Keratinocyte (primary cell): ENCODE results near the gene CEP131. TPM values are rescaled to one million over a fixed set of nuclear protein-coding genes. Genes with fewer than 3 reads are reported as not detected.

Experiments used
- DNase-seq: peaks from one replicate; pipeline ENCODE4 v3.0.0-alpha.2; 2011; ENCODE audit warnings: low read depth, missing footprints, low spot score
- FAIRE-seq: peaks from 2 replicates; lab custom pipeline; 2011; peaks lifted over from hg19 to GRCh38; lab: Jason Lieb, UNC
- H2AFZ ChIP-seq: 2 replicates; pipeline ENCODE4 v1.6.0; 2012; ENCODE audit warnings: low read length, control low read depth, inconsistent platforms; ENCODE audit not compliant: control insufficient read depth
- H3K27ac ChIP-seq: 2 replicates; pipeline ENCODE4 v1.5.1; 2011; ENCODE audit warnings: low read length; ENCODE audit not compliant: control insufficient read depth, insufficient read depth
- H3K27me3 ChIP-seq: 3 replicates; pipeline ENCODE4 v1.6.0; 2011; ENCODE audit warnings: low read length; ENCODE audit not compliant: control insufficient read depth, insufficient read depth; ENCODE audit errors: extremely low read depth
- H3K36me3 ChIP-seq, 2 experiments: 2 replicates in 1 of 2; 3 replicates in 1 of 2; pipeline ENCODE4 v1.5.1; 2011; ENCODE audit warnings: low read length in 2 of 2, mild to moderate bottlenecking in 1 of 2; ENCODE audit not compliant: control insufficient read depth in 2 of 2, insufficient read depth in 2 of 2; ENCODE audit errors: extremely low read depth in 1 of 2
- H3K4me1 ChIP-seq: 3 replicates; pipeline ENCODE4 v1.5.1; 2011; ENCODE audit warnings: low read length; ENCODE audit not compliant: control insufficient read depth, insufficient read depth; ENCODE audit errors: extremely low read depth
- H3K4me2 ChIP-seq: 3 replicates; pipeline ENCODE4 v1.6.0; 2011; ENCODE audit warnings: low read depth, low read length; ENCODE audit not compliant: control insufficient read depth, insufficient read depth; ENCODE audit errors: extremely low read depth
- H3K4me3 ChIP-seq, 3 experiments: fragments of 200-600 bp in 1 of 3; sonication (generic) in 1 of 3; 2 replicates in 2 of 3; 3 replicates in 1 of 3; pipeline ENCODE4 v1.5.1; 2011 to 2016; ENCODE audit warnings: low read length in 3 of 3, mild to moderate bottlenecking in 3 of 3, control low read depth in 2 of 3, inconsistent platforms in 1 of 3, low read depth in 1 of 3, mixed read lengths in 1 of 3, mixed run types in 1 of 3, moderate library complexity in 1 of 3; ENCODE audit not compliant: control insufficient read depth in 2 of 3, insufficient read depth in 2 of 3; ENCODE audit errors: extremely low read depth in 1 of 3
- H3K79me2 ChIP-seq: 2 replicates; pipeline ENCODE4 v1.6.0; 2012; ENCODE audit warnings: low read length; ENCODE audit not compliant: control insufficient read depth, insufficient read depth
- H3K9ac ChIP-seq: 3 replicates; pipeline ENCODE4 v1.6.0; 2011; ENCODE audit warnings: low read length; ENCODE audit not compliant: control insufficient read depth, insufficient read depth; ENCODE audit errors: extremely low read depth
- H3K9me1 ChIP-seq: 3 replicates; pipeline ENCODE4 v1.6.0; 2011; ENCODE audit warnings: low read length; ENCODE audit not compliant: control insufficient read depth, insufficient read depth; ENCODE audit errors: extremely low read depth
- H3K9me3 ChIP-seq: 2 replicates; pipeline ENCODE4 v1.5.1; 2012; ENCODE audit warnings: low read depth, low read length; ENCODE audit not compliant: control insufficient read depth
- H4K20me1 ChIP-seq: 3 replicates; pipeline ENCODE4 v1.6.0; 2011; ENCODE audit warnings: low read length; ENCODE audit not compliant: control insufficient read depth, insufficient read depth; ENCODE audit errors: extremely low read depth
- CTCF ChIP-seq, 3 experiments: IDR thresholded peaks in 1 of 3; conservative IDR thresholded peaks in 1 of 3; optimal IDR thresholded peaks in 1 of 3; 2 replicates in 2 of 3; 3 replicates in 1 of 3; pipeline versions ENCODE3 to v1.5.1; 2011; ENCODE audit warnings: low read length in 3 of 3, mild to moderate bottlenecking in 3 of 3, moderate library complexity in 2 of 3, control low read depth in 1 of 3, inconsistent platforms in 1 of 3; ENCODE audit not compliant: insufficient read depth in 2 of 3; ENCODE audit errors: extremely low read depth in 1 of 3
- EZH2 ChIP-seq: IDR thresholded peaks from one replicate; pipeline ENCODE4 v1.6.1; 2012; ENCODE audit warnings: inconsistent platforms, mild to moderate bottlenecking, low read length, moderate library complexity
- dilution Hi-C: fragments of 300-500 bp; cut with MboI; formaldehyde crosslinking; loops from one replicate; pipeline ENCODE4 v1.7.0; 2020; ENCODE audit warnings: low sequenced_read_pairs; ENCODE audit not compliant: extremely low pct_ligation_motif_present
- polyA plus RNA-seq, 5 experiments: library from polyadenylated mRNA; depleted of rRNA in 3 of 5; stranded (reverse) in 3 of 5; stranded (forward) in 1 of 5; unstranded in 1 of 5; fragments of >200 nt; gene quantifications; 1 replicate in 1 of 5; 2 replicates in 3 of 5; 3 replicates in 1 of 5; pipeline versions ENCODE4 v1.2.1 to v1.2.3, GENCODE V29; 2011 to 2012; ENCODE audit warnings: missing spikeins in 2 of 5, low read depth in 1 of 5, low replicate concordance in 1 of 5

CEP131 gene
- polyA plus RNA-seq, 1 donor (not counting 4 experiments of a cell fraction or from before 2014, with no cell fraction given): 2.6 TPM

DNA sequence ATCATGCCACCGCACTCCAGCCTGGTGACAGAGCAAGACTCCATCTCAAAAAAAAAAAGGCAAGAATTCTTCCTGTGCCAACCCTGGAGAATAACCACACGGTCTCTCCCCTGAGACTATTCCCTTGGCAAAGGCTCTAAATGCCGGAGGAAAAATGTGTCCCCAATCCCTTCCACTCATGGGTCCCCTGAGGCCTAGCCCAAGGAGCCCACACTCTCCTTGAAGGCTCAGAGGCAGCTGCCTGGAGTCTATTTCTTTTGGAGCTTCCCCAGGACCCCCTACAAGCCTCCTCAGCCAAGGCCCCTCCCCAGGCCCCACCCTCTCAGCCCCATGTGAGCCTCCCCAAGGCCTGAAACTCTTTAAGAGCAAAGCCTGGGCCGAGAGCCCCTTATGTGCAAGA is 16.6 kb downstream of the CEP131 start:
- dilution Hi-C loops: no loop called here
- Histone ChIP-seq H3K9me1 (no peaks in the 10 kb centered on the region), H3K9ac (no peak overlapping the region), H3K79me2 (no peaks in the 10 kb centered on the region), H3K4me1 (no peaks in the 10 kb centered on the region), H3K27ac (no peak overlapping the region), H4K20me1 (no peaks in the 10 kb centered on the region), H3K36me3 (peaks cover 0 to 5% of the 10 kb centered on the region in 2 experiments), H3K9me3 (no peaks in the 10 kb centered on the region), H3K4me3 (no peak overlapping the region), H2AFZ (no peak overlapping the region), H3K4me2 (no peak overlapping the region), H3K27me3 (no peaks in the 10 kb centered on the region)
- TF ChIP-seq EZH2 (no peak), CTCF (optimal IDR thresholded peaks at IDR 0.05 in 1 of 3, IDR thresholded peaks at IDR 0.05 in 1 of 3, conservative IDR thresholded peaks at IDR 0.05 in 1 of 3; ENCODE audit: extremely low read depth in 1 of 3, insufficient read depth in 2 of 3, low read length in 3 of 3) (no peak)
- DNase-seq: no peak
- FAIRE-seq: no peak

DNA sequence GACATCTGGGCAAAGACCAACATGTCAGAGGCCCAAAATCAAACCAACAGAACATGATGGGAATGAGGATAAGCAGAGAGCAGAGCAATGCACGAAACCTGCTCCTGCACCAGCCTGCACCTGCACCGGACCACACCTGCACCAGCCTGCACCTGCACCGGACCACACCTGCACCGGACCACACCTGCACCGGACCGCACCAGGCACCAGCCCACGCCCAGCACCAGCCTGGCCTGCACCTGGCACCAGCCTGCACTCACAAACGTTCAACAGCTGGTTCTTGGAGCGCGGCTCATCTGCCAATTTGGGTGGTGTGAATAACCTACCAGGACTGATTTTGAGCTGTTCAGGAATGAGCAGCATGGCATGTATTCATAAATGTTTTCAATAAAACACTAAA is 18.2 kb downstream of the CEP131 start:
- no peak overlapping the region for H3K27ac ChIP-seq
- no peaks in the 10 kb centered on the region for H3K27me3 ChIP-seq
- no peak for FAIRE-seq
- no peaks in the 10 kb centered on the region for H4K20me1 ChIP-seq
- peaks cover 0 to 5% of the 10 kb centered on the region in 2 experiments for H3K36me3 ChIP-seq
- H3K9me3 ChIP-seq: no peaks in the 10 kb centered on the region
- no peak overlapping the region for H3K4me3 ChIP-seq
- no peak overlapping the region for H2AFZ ChIP-seq
- no peak overlapping the region for H3K4me2 ChIP-seq
- no peaks in the 10 kb centered on the region for H3K4me1 ChIP-seq
- H3K79me2 ChIP-seq: no peaks in the 10 kb centered on the region
- no peak overlapping the region for H3K9ac ChIP-seq
- TF ChIP-seq EZH2: no peak
- TF ChIP-seq CTCF (optimal IDR thresholded peaks at IDR 0.05 in 1 of 3, IDR thresholded peaks at IDR 0.05 in 1 of 3, conservative IDR thresholded peaks at IDR 0.05 in 1 of 3; ENCODE audit: extremely low read depth in 1 of 3, insufficient read depth in 2 of 3, low read length in 3 of 3): no peak
- dilution Hi-C loops: no loop called here
- no peak for DNase-seq
- no peaks in the 10 kb centered on the region for H3K9me1 ChIP-seq
